Gastrocnemius medialis (tissue), 4 donors: ENCODE results near the gene NR1H3.

Source experiments
- CTCF ChIP-seq, 5 experiments: fragments of 450-650 bp in 3 of 5; fragments of 200-600 bp in 2 of 5; sonication (generic) in 2 of 5; IDR thresholded peaks in 4 of 5; conservative IDR thresholded peaks in 1 of 5; 1 replicate in 4 of 5; 2 replicates in 1 of 5; pipeline ENCODE4 v1.5.1; 2016 to 2019; ENCODE audit warnings: antibody characterized with exemption in 5 of 5, mild to moderate bottlenecking in 3 of 5, moderate library complexity in 3 of 5
- POLR2A ChIP-seq, 2 donors: fragments of 450-650 bp; IDR thresholded peaks; one replicate each; pipeline ENCODE4 v1.6.1; 2017; ENCODE audit warnings: antibody characterized with exemption in 2 of 2, mild to moderate bottlenecking in 2 of 2, moderate library complexity in 2 of 2

DNA sequence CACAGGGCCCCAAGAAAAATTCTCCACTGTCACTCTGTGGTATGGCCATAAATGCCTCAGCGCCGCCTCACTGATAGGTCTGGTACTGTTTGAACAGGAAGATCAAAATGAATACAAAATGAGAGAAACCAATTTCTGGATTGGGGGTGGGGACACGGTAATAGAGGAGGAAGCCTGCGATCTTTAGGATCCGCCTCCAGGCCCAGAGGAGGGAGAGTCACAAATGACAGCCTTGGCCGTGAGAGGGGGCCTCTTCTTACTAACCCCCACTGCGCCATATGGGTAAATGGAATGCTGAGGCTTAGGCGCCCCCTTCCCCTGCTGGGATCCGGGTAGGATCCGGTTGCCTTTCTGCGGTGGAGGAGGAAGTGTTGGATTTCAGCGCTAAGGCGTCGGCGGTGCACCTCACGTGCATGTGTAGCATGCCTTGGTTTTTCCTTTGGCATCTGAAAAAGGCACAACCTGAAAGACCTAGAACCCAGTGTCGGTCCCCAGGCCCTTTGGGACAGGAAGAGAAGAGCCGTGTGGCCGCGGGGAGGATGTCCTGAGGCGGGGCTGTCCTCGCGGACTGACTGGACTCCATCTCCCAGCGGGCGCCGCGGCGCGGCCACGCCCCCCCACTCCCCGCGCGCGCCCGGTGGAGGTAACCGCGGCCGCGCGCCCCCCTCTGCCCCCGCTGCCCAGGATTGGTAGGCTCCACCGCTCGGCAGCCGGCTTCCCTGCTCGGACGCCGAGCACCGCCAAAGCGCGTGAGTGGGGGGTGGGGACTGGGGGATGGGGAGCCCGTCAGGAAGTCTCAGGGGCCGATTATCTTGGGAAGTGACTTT lies 11.4 kb downstream of the NR1H3 start:
- TF ChIP-seq CTCF (IDR thresholded peaks at IDR 0.05 in 4 of 5, conservative IDR thresholded peaks at IDR 0.05 in 1 of 5) (no peak), POLR2A (IDR thresholded peaks at IDR 0.05) (no peak)
